ENCODE measurements around the gene ESYT2.

DNA sequence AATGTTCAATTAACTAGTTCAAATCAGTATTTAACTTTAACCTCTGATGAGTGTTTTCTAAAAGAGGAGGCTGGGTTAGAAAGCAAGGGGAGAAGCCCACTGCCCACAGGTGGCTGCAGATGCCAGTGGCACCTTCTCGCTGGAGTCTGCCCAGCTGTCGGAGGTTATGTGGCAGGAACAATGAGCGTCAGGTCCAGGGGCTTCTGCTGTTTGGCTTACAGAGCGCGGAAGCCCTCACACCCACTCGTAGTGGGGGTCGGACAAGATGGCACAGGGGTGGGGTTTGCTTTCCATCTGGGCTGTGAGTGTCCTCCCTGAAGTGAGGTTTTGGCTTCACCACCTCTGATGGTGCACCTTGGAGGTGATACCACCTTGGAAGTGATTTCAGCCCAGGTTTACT, 35.5 kb upstream of the ESYT2 start:
- no peak for TF ChIP-seq GATA3 (IDR thresholded peaks at IDR 0.05; ENCODE audit: low read depth, low read length)
- TF ChIP-seq GATA2 (IDR thresholded peaks at IDR 0.05; ENCODE audit: low read depth, low read length): no peak

All from SH-SY5Y (cell line).